Stimulated activated CD4-positive, alpha-beta T cell treated with anti-CD3 and anti-CD28 coated beads, Interleukin-4, amount 100 ng/mL, for 24 hours (primary cell): ENCODE results near the gene LCA5.
"Not testable (repeated sequence)": the region's sequence is repeated elsewhere in the genome, so short reads cannot be mapped to it uniquely, and the experiment has no call there.

Experiments
- DNase-seq: peaks from one replicate; pipeline ENCODE4 v3.0.0-alpha.2; 2020

Gene LCA5

DNA sequence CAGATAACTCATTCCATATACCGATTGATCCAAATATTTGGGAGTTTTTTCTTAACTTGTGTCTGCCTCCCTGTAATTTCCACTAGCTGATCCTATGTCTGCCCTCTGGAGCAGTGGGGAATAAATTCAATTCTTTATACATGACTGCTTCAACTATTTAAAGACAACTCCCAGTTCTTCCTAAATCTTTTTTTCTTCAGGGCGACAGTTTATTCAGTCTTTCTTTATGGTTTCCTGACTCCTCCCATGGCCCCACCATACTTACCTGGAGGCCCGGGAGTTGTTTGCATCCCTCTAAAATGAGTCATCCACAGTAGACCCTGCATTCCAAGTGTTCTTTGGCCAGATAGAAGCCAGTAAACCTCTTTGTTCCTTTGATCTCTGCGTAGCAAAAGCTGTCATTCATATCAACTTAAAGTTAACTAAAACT is 73.6 kb downstream of the LCA5 start:
- no peak for DNase-seq

DNA sequence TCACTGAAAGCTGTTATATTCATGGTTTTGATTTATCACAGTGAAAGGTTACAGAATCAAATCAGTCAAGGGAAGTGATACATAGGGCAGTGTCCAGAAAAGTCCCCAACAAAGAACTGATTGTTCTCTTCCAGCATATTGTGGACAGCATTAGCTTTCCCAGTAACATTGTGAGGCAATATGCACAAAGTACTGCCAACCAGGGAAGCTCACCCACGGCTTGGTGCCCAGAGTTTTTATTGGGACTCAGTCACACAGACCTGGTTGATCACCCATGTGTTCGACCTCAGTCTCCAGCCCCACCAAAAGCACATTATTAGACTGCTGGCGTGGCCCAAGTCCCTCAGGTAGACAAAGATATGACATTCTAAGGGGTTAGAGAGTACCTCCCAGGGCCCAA is 76.0 kb downstream of the LCA5 start:
- no peak for DNase-seq

DNA sequence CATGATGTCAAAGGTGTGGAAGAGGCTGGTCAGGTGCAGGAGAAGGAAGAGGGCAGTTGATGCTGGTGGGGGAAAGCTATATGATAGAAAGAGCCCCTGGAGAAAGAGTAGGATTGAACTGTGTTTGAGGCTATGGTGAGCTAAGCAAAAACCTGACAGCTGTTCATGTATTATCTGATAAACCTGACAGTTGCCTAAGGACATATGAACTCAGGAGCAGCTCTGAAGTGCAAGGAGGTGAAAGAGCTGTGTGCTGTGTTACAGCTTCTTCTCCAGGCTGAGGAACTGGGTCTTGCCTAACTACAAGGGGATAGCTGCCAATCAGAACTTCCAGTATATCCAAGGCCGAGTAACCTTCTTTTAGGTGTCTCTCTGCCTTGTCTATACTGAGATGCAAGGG is 81.8 kb downstream of the LCA5 start:
- DNase-seq: no peak

DNA sequence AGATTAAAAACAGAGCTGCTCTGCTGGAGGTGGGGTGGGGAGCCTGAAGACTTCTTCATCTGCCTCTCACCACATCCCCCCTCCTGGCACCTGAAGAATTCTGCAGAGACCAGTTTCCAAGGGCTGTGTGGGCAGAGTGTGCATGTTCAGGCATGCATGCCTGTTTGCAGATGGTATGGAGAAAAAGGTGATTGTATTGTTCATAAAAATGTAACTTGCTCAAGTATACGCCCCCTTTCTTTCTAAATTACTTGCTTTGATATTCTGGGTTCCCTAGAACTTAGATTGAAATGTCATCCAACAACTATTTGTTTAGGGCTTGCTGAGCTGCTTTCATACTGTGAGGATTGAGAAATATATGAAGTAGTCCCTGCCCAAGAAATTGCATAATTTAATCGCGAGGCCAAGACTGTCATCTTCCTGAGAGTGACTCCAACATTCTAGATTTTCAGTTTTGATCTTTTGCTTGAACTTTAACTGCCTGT is 83.6 kb downstream of the LCA5 start:
- DNase-seq: no peak

DNA sequence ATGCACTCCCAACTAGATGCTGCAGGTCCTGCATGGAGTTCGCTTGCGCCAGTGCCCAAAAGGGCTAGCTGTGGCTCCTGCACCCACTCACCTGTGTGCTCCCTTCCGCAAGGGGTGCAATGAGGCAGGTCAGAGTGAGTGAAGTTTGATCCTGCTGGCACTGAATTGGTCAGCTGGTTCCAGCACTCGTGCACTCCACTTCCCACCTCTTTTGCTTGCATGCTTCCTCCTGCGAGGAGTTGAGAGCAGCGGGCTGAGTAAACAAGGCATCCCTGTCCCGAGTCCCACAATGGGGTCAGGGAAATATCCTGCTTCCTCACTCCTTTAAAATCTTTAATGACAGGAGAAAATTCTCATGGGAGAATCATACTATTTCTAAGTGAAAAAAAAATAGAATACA is 86.2 kb downstream of the LCA5 start:
- no peak for DNase-seq

DNA sequence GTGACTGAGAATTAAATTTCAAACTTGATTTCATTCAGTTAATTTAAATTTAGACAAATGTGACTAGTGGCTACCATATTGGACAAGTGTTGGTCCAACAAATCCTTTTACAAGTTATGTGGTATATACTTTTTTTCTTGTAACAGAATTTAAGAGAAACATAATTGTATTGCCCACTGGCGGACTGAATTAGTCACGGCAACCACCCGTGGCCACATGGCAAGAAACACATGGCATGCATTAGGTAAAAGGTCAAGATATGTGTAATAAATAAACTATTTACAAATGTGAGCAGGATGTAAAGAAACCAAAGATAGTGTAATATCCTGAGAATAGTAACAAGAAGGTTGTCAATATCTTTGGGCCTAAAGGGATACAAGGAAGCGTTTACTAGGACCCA is 91.2 kb downstream of the LCA5 start:
- DNase-seq: no peak

DNA sequence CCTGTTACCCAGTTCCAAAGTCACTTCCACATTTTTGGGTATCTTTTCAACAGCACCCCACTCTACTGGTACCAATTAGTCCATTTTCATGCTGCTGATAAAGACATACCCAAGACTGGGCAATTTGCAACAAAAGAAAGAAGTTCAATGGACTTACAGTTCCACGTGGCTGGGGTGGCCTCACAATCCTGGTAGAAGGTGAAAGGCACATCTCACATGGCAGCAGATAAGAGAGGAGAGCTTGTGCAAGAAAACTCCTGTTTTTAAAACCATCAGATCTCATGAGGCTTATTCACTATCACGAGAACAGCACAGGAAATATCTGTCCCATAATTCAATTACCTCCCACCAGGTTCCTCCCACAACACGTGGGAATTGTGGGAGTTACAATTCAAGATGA is 93.4 kb downstream of the LCA5 start:
- DNase-seq: not testable (repeated sequence)

DNA sequence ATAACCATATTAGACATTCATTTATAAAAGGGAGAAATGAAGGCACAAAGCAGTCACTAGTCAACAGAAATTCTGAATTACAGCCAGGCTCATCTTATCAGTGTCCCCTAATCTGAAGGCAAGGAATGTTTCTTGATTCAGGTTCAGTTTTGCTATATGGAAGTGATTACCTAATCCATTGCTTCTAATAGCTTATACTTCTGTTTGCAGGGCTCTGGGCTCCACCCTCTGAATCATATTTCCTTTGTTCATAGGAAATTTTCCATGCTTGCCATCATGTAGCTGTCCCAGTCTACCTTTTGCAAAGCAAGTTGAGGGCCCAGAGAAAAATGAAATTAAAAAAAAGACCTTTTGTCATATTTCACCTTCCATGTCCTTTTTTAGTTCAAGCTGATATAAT is 96.0 kb downstream of the LCA5 start:
- no peak for DNase-seq

GRCh38 chr6:79440598-79440997 is 96.6 kb downstream of the LCA5 start:
- no peak for DNase-seq

DNA sequence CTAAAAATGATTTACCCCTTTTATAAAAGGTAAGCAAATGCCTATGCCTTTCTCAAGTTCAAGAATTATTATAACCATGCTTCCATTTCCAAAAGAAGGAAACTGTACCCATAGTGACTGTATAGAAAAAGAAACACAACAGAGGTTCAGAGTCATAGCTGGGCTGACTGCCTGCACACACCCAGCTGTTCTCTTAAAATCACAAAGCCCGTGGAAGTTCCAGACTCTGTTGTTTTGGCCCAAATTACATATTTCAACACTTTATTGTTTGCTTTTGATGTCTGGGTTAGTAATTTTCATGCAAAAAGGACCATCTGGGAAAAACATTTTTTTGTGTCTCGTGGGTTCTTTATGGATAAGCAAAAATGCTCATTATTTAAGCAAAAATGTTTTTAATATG is 99.2 kb downstream of the LCA5 start:
- no peak for DNase-seq

DNA sequence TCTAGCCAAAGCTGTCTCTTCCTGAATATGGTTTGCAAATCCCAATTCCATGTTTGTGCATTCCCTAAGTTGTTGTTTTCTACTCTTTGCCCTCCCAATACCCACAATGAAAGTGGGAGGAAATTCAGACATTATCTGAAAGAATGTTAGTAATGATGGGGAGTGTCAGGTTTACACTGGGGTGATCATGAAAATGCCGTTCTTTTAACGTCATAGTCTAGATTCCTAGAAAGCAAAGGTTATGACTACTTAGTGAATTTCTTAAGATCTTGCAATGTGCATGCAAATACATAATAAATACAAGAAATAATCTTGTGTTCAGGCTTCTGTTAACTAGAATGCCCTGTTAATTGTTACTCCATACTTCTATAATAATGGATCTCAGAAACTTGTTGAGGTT is 101.0 kb downstream of the LCA5 start:
- no peak for DNase-seq

DNA sequence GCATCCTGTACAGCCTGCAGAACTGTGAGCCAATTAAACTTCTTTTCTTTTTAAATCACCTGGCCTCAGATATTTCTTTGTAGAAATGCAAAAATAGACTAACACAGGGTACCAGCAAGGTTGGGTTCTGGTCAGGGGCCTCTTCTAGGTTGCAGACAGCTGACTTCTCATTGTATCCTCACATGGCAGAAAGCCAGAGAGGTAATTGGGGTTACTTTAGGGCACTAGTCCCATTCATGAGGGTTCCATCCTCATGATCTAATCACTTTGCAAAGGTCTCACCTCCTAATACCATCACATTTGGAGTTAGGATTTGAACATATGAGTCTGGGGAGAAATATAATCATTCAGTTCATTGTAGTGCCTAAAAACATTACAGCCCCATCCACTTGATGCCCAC is 101.5 kb downstream of the LCA5 start:
- DNase-seq: no peak
